SK-N-SH (cell line): ENCODE results near the gene FYCO1. TPM values are rescaled to one million over a fixed set of nuclear protein-coding genes. Genes with fewer than 3 reads are reported as not detected.

Experiments used
- CTCF ChIA-PET: fragments of 300-600, 350-600 bp; formaldehyde crosslinking; extraction: SDS; loops from one replicate; lab custom pipeline; 2021; lab: Yijun Ruan, JAX
- POLR2A ChIA-PET: fragments of 350-600 bp; sonication (Branson Sonifier 250); formaldehyde crosslinking; extraction: SDS; loops from one replicate; lab custom pipeline; 2020; ENCODE audit warnings: antibody characterized with exemption, inconsistent platforms; lab: Yijun Ruan, JAX
- DNase-seq: peaks from one replicate; pipeline ENCODE4 v3.0.0; 2012
- H2AFZ ChIP-seq: fragments of 200-600 bp; sonication (generic); 2 replicates; pipeline ENCODE4 v1.8.1; 2016; ENCODE audit warnings: antibody characterized with exemption, mild to moderate bottlenecking, low read depth
- H3F3A ChIP-seq: fragments of 200-600 bp; sonication (generic); replicated peaks from 2 replicates; pipeline ENCODE3; 2016; ENCODE audit warnings: antibody characterized with exemption, mild to moderate bottlenecking; ENCODE audit not compliant: insufficient read depth
- H3K27ac ChIP-seq, 2 experiments: fragments of 200-500 bp in 1 of 2; fragments of 200-600 bp in 1 of 2; sonication (Bioruptor generic) in 1 of 2; sonication (generic), shearing (Covaris generic) in 1 of 2; 2 replicates each; pipeline versions ENCODE4 v1.5.1 to v1.6.1; 2014 to 2016; ENCODE audit warnings: low read depth in 2 of 2, inconsistent platforms in 1 of 2, low read length in 1 of 2, mild to moderate bottlenecking in 1 of 2, mixed read lengths in 1 of 2
- H3K27me3 ChIP-seq: fragments of 200-600 bp; sonication (generic), shearing (Covaris generic); 2 replicates; pipeline ENCODE4 v1.6.1; 2016; ENCODE audit warnings: mixed run types; ENCODE audit not compliant: insufficient read depth
- H3K36me3 ChIP-seq, 2 experiments: fragments of 200-500 bp in 1 of 2; fragments of 200-600 bp in 1 of 2; sonication (Bioruptor generic) in 1 of 2; sonication (generic) in 1 of 2; replicated peaks in 1 of 2; 2 replicates each; pipeline versions ENCODE3 to v1.5.1; 2014 to 2016; ENCODE audit warnings: low read length in 1 of 2, mild to moderate bottlenecking in 1 of 2; ENCODE audit not compliant: insufficient read depth in 2 of 2, control insufficient read depth in 1 of 2
- H3K4me1 ChIP-seq, 2 experiments: fragments of 200-500 bp in 1 of 2; fragments of 200-600 bp in 1 of 2; sonication (Bioruptor generic) in 1 of 2; sonication (generic), shearing (Covaris generic) in 1 of 2; 2 replicates each; pipeline versions ENCODE4 v1.5.1 to v1.6.1; 2014 to 2016; ENCODE audit warnings: low read depth in 1 of 2, low read length in 1 of 2, mixed run types in 1 of 2; ENCODE audit not compliant: insufficient read depth in 2 of 2, control insufficient read depth in 1 of 2
- H3K4me2 ChIP-seq: fragments of 200-600 bp; sonication (generic), shearing (Covaris generic); 2 replicates; pipeline ENCODE4 v1.6.1; 2017; ENCODE audit warnings: mixed run types
- H3K4me3 ChIP-seq, 2 experiments: fragments of 200-500 bp in 1 of 2; fragments of 200-600 bp in 1 of 2; sonication (Bioruptor generic) in 1 of 2; sonication (generic), shearing (Covaris generic) in 1 of 2; 2 replicates each; pipeline versions ENCODE4 v1.5.1 to v1.8.1; 2014 to 2016; ENCODE audit warnings: low read depth in 2 of 2, inconsistent platforms in 1 of 2, low read length in 1 of 2, mild to moderate bottlenecking in 1 of 2, mixed read lengths in 1 of 2, moderate library complexity in 1 of 2
- H3K79me2 ChIP-seq: fragments of 200-600 bp; sonication (generic); 2 replicates; pipeline ENCODE4 v1.8.1; 2017; ENCODE audit warnings: mild to moderate bottlenecking; ENCODE audit not compliant: insufficient read depth
- H3K9ac ChIP-seq: fragments of 200-600 bp; sonication (generic); 2 replicates; pipeline ENCODE4 v1.6.1; 2017; ENCODE audit warnings: mixed run types
- H3K9me2 ChIP-seq: fragments of 200-600 bp; sonication (generic); 2 replicates; pipeline ENCODE4 v1.6.1; 2017; ENCODE audit warnings: mixed run types
- H3K9me3 ChIP-seq: fragments of 200-600 bp; sonication (generic); 2 replicates; pipeline ENCODE4 v1.6.1; 2017; ENCODE audit warnings: mixed run types, mild to moderate bottlenecking, moderate library complexity
- H4K20me1 ChIP-seq: fragments of 200-600 bp; sonication (generic); 2 replicates; pipeline ENCODE4 v1.6.1; 2017; ENCODE audit warnings: mild to moderate bottlenecking, mixed run types; ENCODE audit not compliant: insufficient read depth
- ELF1 ChIP-seq: IDR thresholded peaks from 2 replicates; pipeline ENCODE4 v1.4.0; 2012
- FOXM1 ChIP-seq: IDR thresholded peaks from 2 replicates; pipeline ENCODE4 v1.4.0; 2012; ENCODE audit warnings: low read depth, mild to moderate bottlenecking
- GABPA ChIP-seq: IDR thresholded peaks from 2 replicates; pipeline ENCODE4 v1.4.0; 2012; ENCODE audit warnings: low read depth, mild to moderate bottlenecking
- NRF1 ChIP-seq: IDR thresholded peaks from 2 replicates; pipeline ENCODE4 v1.6.1; 2012; ENCODE audit warnings: low read depth, mild to moderate bottlenecking, low read length
- POLR2AphosphoS5 ChIP-seq: IDR thresholded peaks from 2 replicates; pipeline ENCODE4 v1.6.1; 2012; ENCODE audit warnings: low read depth, low read length
- RCOR1 ChIP-seq: fragments of 150-350 bp; IDR thresholded peaks from 2 replicates; pipeline ENCODE4 v1.6.1; 2017; ENCODE audit warnings: antibody characterized with exemption, low read length
- RFX5 ChIP-seq: IDR thresholded peaks from 2 replicates; pipeline ENCODE4 v1.6.1; 2012; ENCODE audit warnings: mild to moderate bottlenecking, improper control_type of control experiment, low read length
- TCF12 ChIP-seq: IDR thresholded peaks from 2 replicates; pipeline ENCODE4 v1.4.0; 2012
- USF2 ChIP-seq: fragments of 150-350 bp; IDR thresholded peaks from 2 replicates; pipeline ENCODE4 v1.6.1; 2017; ENCODE audit warnings: antibody characterized with exemption, low read length, low read depth, borderline replicate concordance
- YY1 ChIP-seq: IDR thresholded peaks from 2 replicates; pipeline ENCODE4 v1.4.0; 2012; ENCODE audit warnings: low read depth, mild to moderate bottlenecking
- WGBS: methylation state at CpG from one replicate; pipeline ENCODE4 v1.1.6; 2017; ENCODE audit warnings: low lambda C conversion rate; 5-methylcytosine and 5-hydroxymethylcytosine counted together
- polyA plus RNA-seq, 3 experiments: library from polyadenylated mRNA; depleted of rRNA; stranded (reverse); fragments of >200 nt; gene quantifications; 2 replicates each; pipeline ENCODE4 v1.2.3, GENCODE V29; 2012
- TF ChIP-seq, protein P1 (sequence below): IDR thresholded peaks from 2 replicates; pipeline ENCODE4 v1.6.1; 2012; ENCODE audit warnings: mild to moderate bottlenecking, low read depth, low read length, moderate library complexity
- TF ChIP-seq, protein P2 (sequence below): IDR thresholded peaks from 2 replicates; pipeline ENCODE4 v1.4.0; 2012; ENCODE audit warnings: low read depth, borderline replicate concordance
- TF ChIP-seq, protein P3 (sequence below): IDR thresholded peaks from 2 replicates; pipeline ENCODE4; 2012

The FYCO1 gene
- polyA plus RNA-seq, 1 of the 3 experiments (the other 2 are of a cell fraction): 5.5 TPM

DNA sequence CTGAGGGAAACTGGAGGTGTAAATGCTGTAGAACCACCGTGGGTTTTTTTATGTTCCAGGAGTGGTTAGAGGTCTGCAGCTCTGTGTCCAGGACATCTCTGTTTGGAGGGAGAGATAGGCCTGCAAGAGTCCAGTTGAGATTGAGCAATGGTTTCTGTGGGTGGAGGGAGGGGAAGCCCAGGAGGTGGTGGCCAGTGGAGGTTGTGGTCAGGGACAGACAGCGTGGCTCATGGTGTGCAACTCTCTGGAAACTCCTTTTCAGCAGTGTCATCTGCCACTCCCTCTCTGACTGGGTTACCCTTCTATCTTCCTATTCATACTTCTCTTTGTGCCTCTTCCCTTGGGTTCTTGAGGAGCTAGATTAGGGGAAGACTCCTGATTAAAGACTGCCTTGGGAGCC lies 22.1 kb upstream of the FYCO1 start:
- POLR2A ChIA-PET: no interaction called here

More for the DNA sequence above, 22.1 kb upstream of the FYCO1 start:
- Histone ChIP-seq H3K27me3 (peaks cover 24% of the 10 kb centered on the region; the same call in 1 of the 2 replicates), H3K36me3 (no peaks in the 10 kb centered on the region), H3K4me3 (no peak overlapping the region), H4K20me1 (no peaks in the 10 kb centered on the region), H3K27ac (no peak overlapping the region), H3F3A (no peaks in the 10 kb centered on the region), H2AFZ (no peak overlapping the region), H3K79me2 (no peaks in the 10 kb centered on the region), H3K9me3 (no peaks in the 10 kb centered on the region), H3K9ac (no peak overlapping the region), H3K4me1 (no peaks in the 10 kb centered on the region), H3K9me2 (no peaks in the 10 kb centered on the region), H3K4me2 (no peak overlapping the region)
- no peak for DNase-seq
- 10% methylated on average over 2 of the region's 2 CpGs for WGBS
- TF ChIP-seq, protein P1, sequence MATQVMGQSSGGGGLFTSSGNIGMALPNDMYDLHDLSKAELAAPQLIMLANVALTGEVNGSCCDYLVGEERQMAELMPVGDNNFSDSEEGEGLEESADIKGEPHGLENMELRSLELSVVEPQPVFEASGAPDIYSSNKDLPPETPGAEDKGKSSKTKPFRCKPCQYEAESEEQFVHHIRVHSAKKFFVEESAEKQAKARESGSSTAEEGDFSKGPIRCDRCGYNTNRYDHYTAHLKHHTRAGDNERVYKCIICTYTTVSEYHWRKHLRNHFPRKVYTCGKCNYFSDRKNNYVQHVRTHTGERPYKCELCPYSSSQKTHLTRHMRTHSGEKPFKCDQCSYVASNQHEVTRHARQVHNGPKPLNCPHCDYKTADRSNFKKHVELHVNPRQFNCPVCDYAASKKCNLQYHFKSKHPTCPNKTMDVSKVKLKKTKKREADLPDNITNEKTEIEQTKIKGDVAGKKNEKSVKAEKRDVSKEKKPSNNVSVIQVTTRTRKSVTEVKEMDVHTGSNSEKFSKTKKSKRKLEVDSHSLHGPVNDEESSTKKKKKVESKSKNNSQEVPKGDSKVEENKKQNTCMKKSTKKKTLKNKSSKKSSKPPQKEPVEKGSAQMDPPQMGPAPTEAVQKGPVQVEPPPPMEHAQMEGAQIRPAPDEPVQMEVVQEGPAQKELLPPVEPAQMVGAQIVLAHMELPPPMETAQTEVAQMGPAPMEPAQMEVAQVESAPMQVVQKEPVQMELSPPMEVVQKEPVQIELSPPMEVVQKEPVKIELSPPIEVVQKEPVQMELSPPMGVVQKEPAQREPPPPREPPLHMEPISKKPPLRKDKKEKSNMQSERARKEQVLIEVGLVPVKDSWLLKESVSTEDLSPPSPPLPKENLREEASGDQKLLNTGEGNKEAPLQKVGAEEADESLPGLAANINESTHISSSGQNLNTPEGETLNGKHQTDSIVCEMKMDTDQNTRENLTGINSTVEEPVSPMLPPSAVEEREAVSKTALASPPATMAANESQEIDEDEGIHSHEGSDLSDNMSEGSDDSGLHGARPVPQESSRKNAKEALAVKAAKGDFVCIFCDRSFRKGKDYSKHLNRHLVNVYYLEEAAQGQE: no peak
- TF ChIP-seq, protein P2, sequence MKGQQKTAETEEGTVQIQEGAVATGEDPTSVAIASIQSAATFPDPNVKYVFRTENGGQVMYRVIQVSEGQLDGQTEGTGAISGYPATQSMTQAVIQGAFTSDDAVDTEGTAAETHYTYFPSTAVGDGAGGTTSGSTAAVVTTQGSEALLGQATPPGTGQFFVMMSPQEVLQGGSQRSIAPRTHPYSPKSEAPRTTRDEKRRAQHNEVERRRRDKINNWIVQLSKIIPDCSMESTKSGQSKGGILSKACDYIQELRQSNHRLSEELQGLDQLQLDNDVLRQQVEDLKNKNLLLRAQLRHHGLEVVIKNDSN: no peak
- TF ChIP-seq ELF1: no peak
- TF ChIP-seq YY1: no peak
- TF ChIP-seq, protein P3, sequence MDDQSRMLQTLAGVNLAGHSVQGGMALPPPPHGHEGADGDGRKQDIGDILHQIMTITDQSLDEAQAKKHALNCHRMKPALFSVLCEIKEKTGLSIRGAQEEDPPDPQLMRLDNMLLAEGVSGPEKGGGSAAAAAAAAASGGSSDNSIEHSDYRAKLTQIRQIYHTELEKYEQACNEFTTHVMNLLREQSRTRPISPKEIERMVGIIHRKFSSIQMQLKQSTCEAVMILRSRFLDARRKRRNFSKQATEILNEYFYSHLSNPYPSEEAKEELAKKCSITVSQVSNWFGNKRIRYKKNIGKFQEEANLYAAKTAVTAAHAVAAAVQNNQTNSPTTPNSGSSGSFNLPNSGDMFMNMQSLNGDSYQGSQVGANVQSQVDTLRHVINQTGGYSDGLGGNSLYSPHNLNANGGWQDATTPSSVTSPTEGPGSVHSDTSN: no peak
- TF ChIP-seq NRF1: no peak
- no peak for TF ChIP-seq POLR2AphosphoS5
- TF ChIP-seq RCOR1: no peak
- no peak for TF ChIP-seq TCF12
- TF ChIP-seq GABPA: no peak
- TF ChIP-seq RFX5: no peak
- TF ChIP-seq FOXM1: no peak
- TF ChIP-seq USF2: no peak
- CTCF ChIA-PET: no interaction called here
